G401.6 (cell line): Measurements from ENCODE around the gene PTPRM.

Source experiments
- FAIRE-seq: peaks from 2 replicates; lab custom pipeline; 2012; peaks lifted over from hg19 to GRCh38; lab: Jason Lieb, UNC

The PTPRM gene

DNA sequence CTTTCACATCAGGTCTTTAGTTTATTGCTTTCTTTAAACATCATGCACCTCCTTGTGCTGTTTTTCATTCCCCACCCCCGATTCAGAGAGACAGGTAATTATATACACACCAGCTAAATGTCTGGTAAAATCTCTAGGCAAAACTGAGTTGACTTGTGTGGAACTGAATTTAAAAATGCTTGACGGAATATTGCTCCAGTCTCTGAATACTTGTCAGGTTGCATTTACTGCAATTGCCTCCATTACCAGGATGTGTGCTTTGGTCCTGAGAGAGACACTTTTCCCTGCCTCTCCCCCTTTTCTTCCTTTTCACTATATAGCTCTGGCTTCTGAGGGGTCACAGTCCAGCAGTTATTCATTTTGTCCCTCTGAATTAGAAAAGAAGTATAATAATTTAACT, 104.0 kb downstream of the PTPRM start:
- no peak for FAIRE-seq

DNA sequence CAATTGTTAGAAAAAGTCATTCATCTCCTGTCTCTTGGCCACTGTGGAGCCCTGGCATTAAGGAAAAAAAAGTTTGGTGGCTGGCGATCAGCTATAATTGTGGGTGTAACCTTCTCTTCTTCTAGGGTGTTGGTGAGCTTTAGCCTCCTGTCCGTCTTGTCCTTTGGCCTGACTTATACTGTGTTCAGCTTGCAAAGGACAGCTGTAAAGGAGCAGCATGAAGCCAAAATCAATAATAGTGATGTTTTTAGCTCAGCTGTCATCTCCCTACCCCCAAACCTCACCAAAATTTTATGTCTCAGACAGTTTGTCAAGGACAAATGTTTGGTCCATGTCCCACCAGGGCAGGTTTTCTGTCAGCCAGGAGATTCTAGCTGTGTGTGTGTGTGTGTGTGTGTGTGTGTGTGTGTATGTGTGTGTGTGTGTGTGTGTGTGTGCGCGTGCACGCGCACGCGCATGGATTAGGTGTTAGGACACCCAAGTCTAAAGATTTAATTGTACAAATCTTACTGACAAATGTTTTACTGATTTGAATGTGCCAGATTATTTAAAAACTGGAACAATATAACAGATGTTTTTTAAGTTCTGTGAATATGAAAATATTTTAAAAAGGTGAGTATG, 109.2 kb downstream of the PTPRM start:
- no peak for FAIRE-seq

DNA sequence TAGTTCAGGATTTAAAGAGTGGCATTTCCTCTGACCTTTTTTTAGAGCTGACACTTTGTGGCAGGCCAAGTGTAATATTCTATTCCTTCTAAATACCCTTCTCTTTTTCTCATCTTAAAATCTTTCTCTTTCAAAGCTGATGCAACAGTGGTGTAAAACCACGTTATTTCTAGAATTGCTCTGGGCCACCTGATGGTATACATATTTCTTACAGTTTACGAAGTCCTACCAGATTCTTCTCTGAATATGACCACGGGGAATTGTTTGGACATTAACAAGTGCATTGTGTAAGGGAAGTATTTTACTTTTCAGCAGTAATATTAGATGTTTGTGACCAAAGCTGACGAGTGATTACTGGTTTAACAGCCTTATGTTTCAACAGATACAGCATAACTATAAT, 109.9 kb downstream of the PTPRM start:
- no peak for FAIRE-seq

DNA sequence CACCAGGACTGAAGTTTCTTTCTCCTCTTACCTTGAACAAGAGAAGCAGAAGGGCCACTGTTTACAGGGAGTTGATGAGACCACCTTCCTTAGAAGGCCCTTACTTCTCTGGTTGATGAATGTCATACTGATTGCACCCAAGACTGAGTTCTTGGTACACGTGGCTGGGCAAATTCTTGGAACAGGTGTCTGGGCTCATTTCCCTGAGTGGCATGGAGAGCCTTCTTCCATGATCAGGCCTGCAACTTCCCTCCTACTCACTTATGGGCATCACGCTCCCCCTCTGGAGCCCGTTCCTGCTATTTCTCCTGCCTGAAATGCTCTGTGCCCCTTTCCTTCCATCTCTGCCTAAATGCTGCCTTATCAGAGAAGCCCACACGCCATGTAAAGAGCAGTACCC, 110.3 kb downstream of the PTPRM start:
- FAIRE-seq: no peak

DNA sequence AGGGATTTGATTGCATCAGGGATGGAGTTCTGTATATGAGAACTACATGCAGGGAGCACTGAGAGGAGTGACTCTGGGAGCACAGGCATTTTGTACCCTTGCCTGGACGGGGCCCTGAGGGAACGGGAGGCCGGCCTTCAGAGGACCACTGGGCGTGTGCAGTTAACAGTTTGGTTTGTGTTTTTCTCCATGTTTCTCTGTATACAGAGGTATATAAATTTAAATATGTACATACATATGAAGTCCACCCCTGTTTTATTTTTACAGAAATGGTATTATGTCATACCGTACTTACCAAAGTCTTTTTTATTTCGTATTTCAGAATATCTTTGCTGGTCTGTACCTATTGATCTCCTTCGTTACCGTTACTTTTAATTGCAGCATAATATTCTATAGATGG, 111.3 kb downstream of the PTPRM start:
- no peak for FAIRE-seq

DNA sequence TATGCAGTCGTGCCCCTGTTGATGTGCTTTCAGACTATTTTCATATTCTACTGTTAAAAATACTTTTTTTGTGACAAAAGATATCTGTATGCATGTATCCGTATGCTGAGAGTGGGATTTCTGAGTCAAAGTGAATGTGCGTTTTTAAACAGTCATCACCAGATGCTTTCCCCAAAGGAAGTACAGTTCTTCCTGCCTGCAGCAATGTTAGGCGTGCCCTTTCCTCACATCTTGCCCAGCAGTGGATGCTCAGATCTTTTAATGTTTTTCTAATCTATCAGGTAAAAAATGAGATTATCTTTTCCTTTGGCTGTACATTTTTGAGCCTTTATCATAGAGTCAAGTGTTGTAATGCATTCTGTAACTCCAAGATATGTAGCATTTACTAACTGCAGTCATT, 111.7 kb downstream of the PTPRM start:
- no peak for FAIRE-seq

DNA sequence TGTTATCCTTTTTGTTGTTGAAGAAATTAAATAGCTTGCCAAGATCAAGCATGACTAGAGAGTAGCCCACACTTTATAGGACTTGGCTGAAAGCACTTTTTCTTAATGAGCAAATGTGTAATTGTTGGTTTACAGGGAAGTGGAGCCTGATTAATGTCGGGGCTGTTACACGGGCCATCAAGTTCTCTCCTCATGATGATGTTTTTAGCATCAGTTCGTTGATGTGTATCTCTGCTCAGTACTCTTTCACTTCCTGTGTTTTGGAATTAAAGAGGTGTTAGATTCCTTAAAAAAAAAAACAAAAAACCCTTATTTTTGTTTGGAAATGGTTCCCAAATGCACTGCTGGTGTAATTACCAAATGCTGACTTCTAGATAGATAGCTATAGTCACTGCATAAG, 114.2 kb downstream of the PTPRM start:
- no peak for FAIRE-seq

DNA sequence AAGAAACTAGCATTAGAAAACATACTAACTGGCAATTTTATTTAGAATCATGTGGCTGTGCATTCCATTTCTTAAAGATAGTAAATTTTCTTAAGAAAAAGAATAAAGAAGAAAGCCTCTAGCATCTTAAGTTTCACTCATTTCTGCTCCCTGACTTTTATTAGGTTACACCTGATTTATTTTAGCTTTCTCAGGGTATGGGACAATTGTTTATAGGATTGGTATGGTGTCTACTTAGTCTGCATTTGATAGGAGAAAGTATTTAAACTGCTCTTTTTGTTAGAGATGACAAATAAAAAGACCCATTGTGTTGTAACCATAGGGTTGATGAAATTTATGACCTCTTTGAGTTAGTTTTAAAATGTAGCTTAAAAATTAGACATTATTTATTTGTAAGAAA, 115.2 kb downstream of the PTPRM start:
- FAIRE-seq: no peak

DNA sequence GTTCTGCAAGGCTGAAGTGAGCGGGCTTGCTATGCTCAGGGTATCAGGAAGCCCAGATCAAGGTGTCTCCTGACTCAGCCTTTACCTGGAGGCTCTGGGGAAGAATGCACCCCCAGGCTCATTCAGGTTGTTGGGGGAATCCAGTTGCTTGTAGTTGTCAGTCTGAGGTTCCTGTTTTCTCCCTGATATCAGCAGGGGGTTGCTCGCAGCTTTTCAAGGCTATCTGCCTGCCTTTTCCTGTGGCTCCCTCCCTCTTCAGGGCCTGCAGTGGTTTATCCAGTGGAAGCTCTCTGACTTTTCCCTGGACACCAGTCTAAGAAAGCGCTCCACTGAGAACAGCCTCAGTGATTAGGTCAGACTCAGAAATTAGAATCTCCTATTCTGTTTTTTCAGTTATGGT, 116.6 kb downstream of the PTPRM start:
- FAIRE-seq: no peak

DNA sequence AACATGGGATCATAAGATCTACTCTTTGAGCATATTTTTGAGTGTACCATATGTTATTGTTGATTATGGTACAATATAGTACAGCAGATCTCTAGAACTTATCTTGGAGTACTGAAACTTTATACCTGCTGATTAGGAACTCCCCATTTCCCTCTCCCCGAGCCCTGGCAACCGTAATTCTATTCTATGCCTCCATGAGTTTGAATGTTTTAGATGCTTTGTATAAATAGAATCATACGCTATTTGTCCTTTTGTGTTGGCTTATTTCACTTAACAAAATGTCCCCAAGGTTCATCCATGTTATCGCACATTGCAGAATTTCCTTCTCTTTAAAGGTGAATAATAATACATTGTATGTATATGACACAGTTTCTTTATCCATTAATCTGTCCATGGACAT, 117.2 kb downstream of the PTPRM start:
- no peak for FAIRE-seq

DNA sequence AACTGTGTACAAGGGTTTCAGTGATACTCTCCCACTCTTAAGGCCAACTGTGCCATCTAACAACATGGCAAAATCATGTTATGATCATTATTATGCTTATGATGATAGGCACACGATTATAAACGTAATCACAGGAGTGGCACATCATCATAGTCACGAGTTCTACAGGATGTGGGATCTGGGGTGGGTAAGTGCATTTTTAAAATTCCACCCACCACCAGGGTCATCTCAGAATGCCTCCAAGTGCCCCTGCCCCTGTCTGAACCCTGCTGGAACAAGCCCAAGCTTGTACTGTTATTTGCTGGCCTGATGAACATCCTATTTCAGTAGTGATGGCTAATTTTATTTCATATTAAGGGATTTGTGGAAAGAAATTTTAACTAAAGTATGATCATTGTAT, 117.8 kb downstream of the PTPRM start:
- no peak for FAIRE-seq

DNA sequence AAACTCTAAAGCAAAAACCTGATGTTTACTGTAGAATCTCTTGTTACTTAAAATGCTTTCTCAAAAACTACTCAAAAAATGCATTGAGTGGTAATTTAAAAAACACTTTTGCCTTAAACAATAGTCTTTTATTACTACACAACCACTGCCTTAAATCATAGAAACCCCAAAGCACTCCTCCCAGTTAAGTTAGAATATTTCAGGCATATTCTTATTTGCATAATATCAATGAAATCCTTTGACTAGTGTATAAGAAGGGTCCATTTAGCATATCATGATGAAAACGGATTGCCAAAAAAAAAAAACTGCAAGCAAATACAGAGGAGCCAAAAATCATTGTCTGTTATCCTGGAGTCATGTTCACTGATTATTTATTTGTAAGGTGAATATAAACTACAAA, 119.2 kb downstream of the PTPRM start:
- no peak for FAIRE-seq

DNA sequence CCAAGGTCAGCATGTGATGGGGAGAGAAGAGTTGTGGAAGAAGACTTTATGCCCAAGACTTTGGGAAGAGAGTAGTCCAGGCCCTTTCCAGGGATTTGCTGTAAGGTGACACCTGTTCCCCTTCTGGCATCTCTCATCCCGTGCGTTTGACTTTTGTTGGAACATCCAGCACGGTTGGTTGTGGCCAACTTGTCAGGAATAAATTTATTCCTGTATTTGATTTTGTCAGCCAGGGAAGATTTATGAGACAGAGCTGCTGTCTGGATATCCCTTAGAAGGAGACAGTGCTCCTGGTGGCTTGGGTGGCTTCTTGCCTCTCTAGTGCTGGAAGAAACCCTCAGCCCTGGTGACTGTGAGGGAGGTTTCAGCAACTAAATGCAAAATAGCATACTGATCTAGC, 121.5 kb downstream of the PTPRM start:
- FAIRE-seq: no peak

DNA sequence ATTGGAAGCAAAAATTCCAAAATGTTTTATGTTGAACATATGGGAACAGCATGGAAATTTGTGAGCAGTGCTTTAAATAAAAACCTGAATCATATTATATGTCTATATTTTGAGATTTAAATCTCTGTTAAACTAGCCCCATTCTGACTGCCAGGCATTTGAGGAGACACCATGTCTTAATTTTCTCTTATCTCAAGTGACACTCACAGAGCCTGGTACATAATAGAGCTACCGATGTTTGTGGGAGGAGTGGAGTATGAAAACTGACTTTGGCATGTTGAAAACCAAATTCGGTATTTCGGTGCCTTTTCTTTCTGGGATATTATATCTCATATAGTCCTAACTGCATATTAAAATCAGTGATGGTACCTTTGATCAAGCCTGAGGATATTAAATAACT, 124.1 kb downstream of the PTPRM start:
- FAIRE-seq: no peak

DNA sequence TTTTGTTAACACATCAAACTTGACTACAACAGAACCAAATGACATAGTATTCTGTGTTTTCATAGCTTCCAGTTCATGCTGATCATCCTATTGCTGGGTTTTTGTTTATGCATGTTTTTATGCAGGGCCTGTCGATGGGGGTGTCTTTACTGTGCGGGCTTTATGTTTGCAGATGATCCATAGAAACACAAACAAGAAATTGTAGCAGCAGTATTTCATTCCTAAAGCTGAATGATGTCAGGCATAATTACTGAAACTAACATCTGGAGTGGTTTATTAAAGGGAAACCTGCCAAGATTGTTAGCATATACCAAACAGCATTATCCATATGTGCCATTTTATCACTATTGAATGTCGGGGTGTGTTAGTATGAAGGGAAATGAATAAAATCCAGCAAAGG, 129.7 kb downstream of the PTPRM start:
- FAIRE-seq: no peak

DNA sequence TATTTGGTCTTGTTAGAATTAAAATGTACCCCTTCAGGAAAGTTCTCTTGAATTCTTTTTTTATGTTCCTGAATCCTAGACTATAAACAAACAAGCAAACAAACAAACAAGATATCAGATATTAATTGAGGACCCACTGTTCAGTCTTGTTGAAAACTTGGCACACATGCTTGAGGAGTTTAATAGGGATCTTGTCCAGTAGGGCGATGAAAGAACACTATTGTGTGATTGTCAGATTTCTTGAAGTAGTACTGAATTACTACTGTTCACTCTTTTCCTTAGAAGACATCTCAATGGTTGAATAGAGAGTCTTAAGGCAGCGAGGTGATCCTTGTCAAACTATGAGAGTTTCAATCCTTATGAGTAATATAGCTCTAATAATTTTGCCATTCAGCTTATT, 130.2 kb downstream of the PTPRM start:
- no peak for FAIRE-seq

DNA sequence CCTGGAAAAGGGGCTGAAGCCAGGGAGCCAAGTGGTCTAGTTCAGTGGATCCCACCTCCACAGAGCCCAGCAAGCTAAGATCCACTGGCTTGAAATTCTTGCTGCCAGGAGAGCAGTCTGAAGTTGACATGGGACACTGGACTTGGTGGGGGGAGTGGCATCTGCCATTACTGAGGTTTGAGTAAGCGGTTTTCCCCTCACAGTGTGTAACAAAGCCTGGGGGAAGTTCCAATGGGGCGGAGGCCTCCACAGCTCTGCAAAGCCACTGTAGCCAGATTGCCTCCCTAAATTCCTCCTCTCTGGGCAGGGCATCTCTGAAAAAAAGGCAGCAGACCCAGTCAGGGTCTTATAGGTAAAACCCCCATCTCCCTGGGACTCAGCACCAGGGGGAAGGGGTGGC, 144.4 kb downstream of the PTPRM start:
- no peak for FAIRE-seq

DNA sequence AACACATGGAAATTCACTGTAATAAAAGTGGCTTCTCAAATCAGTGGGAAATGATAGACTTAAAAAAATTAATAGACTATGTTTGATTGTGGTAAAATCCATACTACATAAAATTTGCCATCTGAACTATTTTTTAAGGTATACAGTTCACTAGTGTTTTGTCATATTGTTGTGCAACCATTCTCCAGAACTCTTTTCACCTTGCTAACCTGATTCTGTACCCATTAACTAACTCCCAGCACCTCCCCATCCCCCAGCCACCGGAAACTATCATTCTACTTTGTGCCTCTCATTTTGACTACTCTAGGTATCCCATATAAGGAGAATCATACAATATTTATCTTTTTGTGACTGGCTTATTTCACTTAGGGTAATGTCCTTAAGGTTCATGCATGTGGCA, 153.3 kb downstream of the PTPRM start:
- FAIRE-seq: no peak

DNA sequence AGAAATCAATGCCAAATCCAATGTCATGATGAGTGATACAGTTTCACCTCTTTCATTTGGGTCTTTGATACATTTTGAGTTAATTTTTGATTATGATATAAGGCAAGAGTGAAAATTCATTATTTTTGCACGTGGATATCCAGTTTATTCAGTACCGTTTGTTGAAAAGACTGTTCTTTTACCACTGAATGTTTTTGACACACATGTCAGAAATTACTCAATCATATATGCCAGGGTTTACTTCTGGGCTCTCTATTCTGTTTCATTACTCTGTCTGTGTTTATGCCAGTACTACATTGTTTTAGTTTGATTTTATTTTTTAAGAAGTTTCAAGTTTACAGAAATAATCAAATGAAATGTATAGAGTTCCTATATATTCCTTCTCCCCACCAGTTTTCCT, 154.4 kb downstream of the PTPRM start:
- no peak for FAIRE-seq

DNA sequence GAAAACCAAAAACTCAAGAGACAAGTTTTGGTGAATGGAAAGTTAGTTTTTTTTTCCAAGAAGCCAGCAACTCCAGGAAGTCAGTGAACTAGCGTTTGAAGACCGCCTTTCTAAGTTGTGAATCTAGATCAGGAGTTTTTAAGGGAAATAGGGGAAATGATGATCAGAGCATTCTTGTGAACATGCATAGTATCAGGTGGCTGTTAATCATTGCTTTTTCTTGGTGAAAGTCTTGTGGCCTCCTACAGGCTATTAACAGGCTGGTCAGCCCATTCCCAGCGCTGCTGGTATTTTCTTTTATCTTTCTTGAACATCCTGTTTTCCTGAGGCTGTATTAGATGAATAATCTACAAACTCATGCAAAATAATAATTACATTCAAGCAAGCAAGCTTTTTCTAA, 155.8 kb downstream of the PTPRM start:
- FAIRE-seq: no peak

DNA sequence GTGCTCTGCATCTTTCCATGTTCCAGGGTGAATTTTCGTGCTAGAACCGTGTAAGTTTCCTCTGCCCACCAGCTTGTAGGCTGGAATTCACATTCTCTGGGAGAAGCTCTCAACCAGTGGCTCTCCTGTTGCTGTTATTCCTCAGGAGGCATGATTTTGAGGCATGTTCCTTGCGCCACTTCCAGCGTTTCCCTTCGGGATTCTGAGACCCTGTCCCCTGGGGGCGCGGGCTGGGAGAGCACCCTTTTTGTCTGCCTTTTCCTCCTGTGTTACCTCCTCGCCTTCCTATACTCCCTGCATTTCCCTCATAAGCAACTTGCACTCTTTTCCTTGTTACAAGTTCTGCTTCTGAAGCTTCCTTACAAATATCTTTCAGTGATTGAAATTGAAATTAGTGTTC, 156.4 kb downstream of the PTPRM start:
- FAIRE-seq: no peak

DNA sequence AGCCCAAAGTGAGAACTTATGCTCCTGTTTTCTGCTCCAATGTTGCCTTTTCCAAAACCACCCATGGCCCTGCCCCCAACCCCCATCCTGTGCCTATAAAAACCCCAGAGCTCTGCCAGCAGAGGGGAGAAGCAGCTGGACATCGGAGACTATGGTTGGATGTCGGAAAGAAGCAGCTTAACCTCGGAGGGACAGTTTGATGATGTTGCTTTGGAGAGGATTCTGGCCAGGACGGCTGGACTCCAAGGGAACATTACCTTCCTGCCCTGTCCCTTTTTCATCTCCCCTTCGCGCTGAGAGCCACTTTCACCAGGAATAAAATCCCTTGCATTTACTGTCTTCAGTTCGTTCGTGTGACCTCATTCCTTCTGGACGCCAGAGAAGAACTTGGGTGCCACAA, 158.4 kb downstream of the PTPRM start:
- FAIRE-seq: no peak

DNA sequence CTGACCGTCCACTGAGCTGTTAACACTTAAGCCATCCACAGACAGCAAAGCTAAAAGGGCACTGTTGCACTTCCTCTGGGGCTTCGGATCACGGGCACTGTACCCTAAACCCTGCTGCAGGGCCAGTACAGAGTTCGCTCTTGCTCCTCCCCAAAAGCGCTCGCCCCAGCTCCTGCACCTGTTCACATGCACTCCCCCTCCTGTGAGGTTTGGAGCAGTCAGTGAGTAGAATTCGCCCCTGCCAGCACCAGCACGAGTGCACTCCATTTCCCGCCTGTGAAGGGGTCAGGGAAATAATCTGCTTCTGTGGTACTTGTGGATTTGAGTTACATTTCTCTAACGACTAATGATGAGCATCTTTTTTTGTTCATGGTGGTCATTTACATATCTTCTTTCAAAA, 158.8 kb downstream of the PTPRM start:
- FAIRE-seq: no peak

DNA sequence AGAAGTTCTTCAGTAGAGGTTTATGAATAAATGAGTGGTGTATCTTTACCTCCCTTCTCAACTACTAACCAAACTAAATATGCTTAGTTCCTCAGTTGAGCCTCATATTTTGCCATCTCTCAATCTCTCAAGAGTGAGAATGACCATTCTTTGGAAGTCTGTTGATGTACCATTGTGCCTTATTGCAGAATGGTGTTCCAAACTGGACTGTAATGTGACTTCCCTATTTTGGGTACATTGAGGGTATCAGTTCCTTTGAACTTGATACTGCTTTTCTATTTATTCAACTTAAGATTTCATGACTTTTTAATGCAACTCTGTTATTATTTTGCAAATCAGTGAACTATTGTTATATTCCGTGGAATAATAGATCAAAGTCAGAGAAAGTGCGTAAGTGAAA, 159.4 kb downstream of the PTPRM start:
- FAIRE-seq: no peak

DNA sequence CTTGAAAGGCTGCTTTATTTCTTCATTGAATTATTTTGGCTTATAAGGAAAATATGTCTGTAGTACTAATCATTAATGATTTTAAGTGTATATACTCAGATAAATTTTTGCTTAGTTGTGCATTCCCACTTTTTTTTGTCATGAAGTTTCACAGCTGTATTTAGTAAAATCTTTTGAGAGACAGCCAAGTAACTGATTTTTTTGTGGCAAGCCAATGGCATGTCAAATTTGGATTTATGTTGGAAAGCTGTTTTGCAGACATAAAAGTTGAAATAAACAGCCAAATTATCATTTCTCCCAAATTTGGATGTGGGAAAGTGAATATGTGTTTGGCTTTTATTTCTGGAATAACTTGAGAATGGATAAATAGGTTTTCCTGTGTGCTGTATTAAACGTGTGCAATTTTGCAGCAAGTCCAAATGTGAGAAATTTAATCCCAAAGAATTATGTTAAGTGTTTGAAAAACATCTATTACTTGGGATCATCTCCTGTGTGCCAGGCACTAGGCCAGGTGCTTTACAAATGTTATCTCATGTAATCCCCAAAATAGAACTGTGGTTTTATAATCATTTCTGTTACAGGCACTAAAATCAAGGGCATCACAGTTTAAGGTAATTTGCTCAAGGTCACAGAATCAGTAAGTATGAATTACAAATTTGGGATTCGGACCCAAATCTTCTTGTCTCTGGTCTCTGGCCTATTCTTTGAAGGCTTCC, 160.4 kb downstream of the PTPRM start:
- FAIRE-seq: no peak
